ENCODE results near the gene PPP1R13B. TPM values are rescaled to one million over a fixed set of nuclear protein-coding genes. Genes with fewer than 3 reads are reported as not detected.

The PPP1R13B gene
- total RNA-seq, 4 donors from 2014 or later: 10.4 to 24.6 (median 11.8) TPM

GRCh38 chr14:103828315-103828967 is 18.9 kb downstream of the PPP1R13B start:
- peaks cover 0 to 6% of the 10 kb centered on the region in 2 donors for H3K4me1 ChIP-seq
- intact Hi-C loops (cut with DNase I; ENCODE audit: low total_unique reads) (no loop called here), in situ Hi-C loops (cut with MboI; ENCODE audit: low sequenced_read_pairs in 4 of 4) (no loop called here)
- no peaks in the 10 kb centered on the region for H3K36me3 ChIP-seq
- no peak for DNase-seq
- H3K4me3 ChIP-seq: no peak overlapping the region
- no peak for ATAC-seq
- no peaks in the 10 kb centered on the region for H3K9me3 ChIP-seq
- TF ChIP-seq CTCF (IDR thresholded peaks at IDR 0.05 in 4 of 5, conservative IDR thresholded peaks at IDR 0.05 in 1 of 5): no peak
- no peak for TF ChIP-seq POLR2A (IDR thresholded peaks at IDR 0.05)
- H3K27me3 ChIP-seq: no peaks in the 10 kb centered on the region
- H3K27ac ChIP-seq: no peak overlapping the region

- no peak for DNase-seq
- in situ Hi-C loops (cut with MboI; ENCODE audit: low sequenced_read_pairs in 4 of 4): no loop called here
- intact Hi-C loops (cut with DNase I; ENCODE audit: low total_unique reads): no loop called here
Observed at GRCh38 chr14:103825101-103825500, 22.3 kb downstream of the PPP1R13B start.

GRCh38 chr14:103820908-103821307 is 26.5 kb downstream of the PPP1R13B start:
- Histone ChIP-seq H3K4me1 (peaks cover 9 to 21% of the 10 kb centered on the region in 2 donors), H3K27me3 (no peaks in the 10 kb centered on the region), H3K27ac (no peak overlapping the region), H3K9me3 (no peaks in the 10 kb centered on the region), H3K4me3 (no peak overlapping the region), H3K36me3 (no peaks in the 10 kb centered on the region)
- TF ChIP-seq POLR2A (IDR thresholded peaks at IDR 0.05): no peak
- no peak for TF ChIP-seq CTCF (IDR thresholded peaks at IDR 0.05 in 4 of 5, conservative IDR thresholded peaks at IDR 0.05 in 1 of 5)
- in situ Hi-C loops (cut with MboI; ENCODE audit: low sequenced_read_pairs in 4 of 4) (no loop called here), intact Hi-C loops (cut with DNase I; ENCODE audit: low total_unique reads) (no loop called here)
- no peak for ATAC-seq
- DNase-seq: no peak

More at GRCh38 chr14:103825101-103825500, 22.3 kb downstream of the PPP1R13B start:
- TF ChIP-seq POLR2A (IDR thresholded peaks at IDR 0.05) (no peak), CTCF (IDR thresholded peaks at IDR 0.05 in 4 of 5, conservative IDR thresholded peaks at IDR 0.05 in 1 of 5) (no peak)
- no peaks in the 10 kb centered on the region for H3K9me3 ChIP-seq
- H3K4me3 ChIP-seq: no peak overlapping the region
- H3K27me3 ChIP-seq: no peaks in the 10 kb centered on the region
- no peaks in the 10 kb centered on the region for H3K36me3 ChIP-seq
- no peak for ATAC-seq
- peaks cover 1 to 10% of the 10 kb centered on the region in 2 donors for H3K4me1 ChIP-seq
- H3K27ac ChIP-seq: no peak overlapping the region

GRCh38 chr14:103820382-103820781 is 27.0 kb downstream of the PPP1R13B start:
- ATAC-seq (no peak), DNase-seq (no peak)
- Histone ChIP-seq H3K4me1 (peaks cover 9 to 21% of the 10 kb centered on the region in 2 donors), H3K4me3 (no peak overlapping the region), H3K27me3 (no peaks in the 10 kb centered on the region), H3K27ac (peak overlapping the region; percentile 4 to 56 (median 14)), H3K9me3 (no peaks in the 10 kb centered on the region), H3K36me3 (no peaks in the 10 kb centered on the region)
- TF ChIP-seq POLR2A (IDR thresholded peaks at IDR 0.05): no peak
- no peak for TF ChIP-seq CTCF (IDR thresholded peaks at IDR 0.05 in 4 of 5, conservative IDR thresholded peaks at IDR 0.05 in 1 of 5)
- in situ Hi-C loops (cut with MboI; ENCODE audit: low sequenced_read_pairs in 4 of 4): no loop called here
- intact Hi-C loops (cut with DNase I; ENCODE audit: low total_unique reads): no loop called here
